Neuronal stem cell (in vitro differentiated cells): ENCODE results near the gene ZNF780B.

Experiments
- DNase-seq: peaks from one replicate; pipeline ENCODE4 v3.0.0-alpha.2; 2013; ENCODE audit warnings: low spot score
- H2AFZ ChIP-seq: one replicate; pipeline ENCODE4 v1.6.1; 2013; ENCODE audit warnings: mild to moderate bottlenecking, low read length, inconsistent platforms
- H2AK5ac ChIP-seq: 2 replicates; pipeline ENCODE4 v1.6.1; 2013; ENCODE audit warnings: low read depth, mild to moderate bottlenecking, inconsistent platforms, low read length, moderate library complexity, mixed read lengths
- H2BK120ac ChIP-seq: 2 replicates; pipeline ENCODE4 v1.6.1; 2013; ENCODE audit warnings: low read depth, mild to moderate bottlenecking, inconsistent platforms, low read length, moderate library complexity, mixed read lengths
- H2BK12ac ChIP-seq: one replicate; pipeline ENCODE4 v1.6.1; 2013; ENCODE audit warnings: low read length, inconsistent platforms
- H2BK15ac ChIP-seq: 2 replicates; pipeline ENCODE4 v1.6.1; 2013; ENCODE audit warnings: mild to moderate bottlenecking, low read length, inconsistent platforms, mixed read lengths
- H2BK5ac ChIP-seq: one replicate; pipeline ENCODE4 v1.6.1; 2013; ENCODE audit warnings: inconsistent platforms, mild to moderate bottlenecking, low read length, moderate library complexity
- H3K14ac ChIP-seq: one replicate; pipeline ENCODE4 v1.6.1; 2013; ENCODE audit warnings: low read length, inconsistent platforms
- H3K18ac ChIP-seq: 2 replicates; pipeline ENCODE4 v1.6.1; 2013; ENCODE audit warnings: low read length, inconsistent platforms
- H3K23ac ChIP-seq: 2 replicates; pipeline ENCODE4 v1.6.1; 2013; ENCODE audit warnings: low read depth, mild to moderate bottlenecking, mixed read lengths, low read length, inconsistent platforms; ENCODE audit not compliant: poor library complexity
- H3K27ac ChIP-seq: replicated peaks from 3 replicates; pipeline ENCODE4 v1.5.1; 2013; ENCODE audit warnings: low read length, inconsistent platforms
- H3K27me3 ChIP-seq, 3 experiments: 2 replicates each; pipeline ENCODE4 v1.6.1; 2013; ENCODE audit warnings: low read length in 3 of 3, mild to moderate bottlenecking in 2 of 3, inconsistent platforms in 1 of 3, low read depth in 1 of 3, mixed read lengths in 1 of 3, moderate library complexity in 1 of 3; ENCODE audit not compliant: control insufficient read depth in 3 of 3, insufficient read depth in 3 of 3
- H3K36me3 ChIP-seq, 2 donors: replicated peaks in 1 of 2; 2 replicates each; pipeline ENCODE4 v1.6.1; 2013; ENCODE audit warnings: low read length in 2 of 2; ENCODE audit not compliant: control insufficient read depth in 2 of 2, insufficient read depth in 2 of 2
- H3K4ac ChIP-seq: 2 replicates; pipeline ENCODE4 v1.6.1; 2013; ENCODE audit warnings: inconsistent platforms, mild to moderate bottlenecking, low read length, moderate library complexity
- H3K4me1 ChIP-seq, 2 donors: 1 replicate in 1 of 2; 2 replicates in 1 of 2; pipeline ENCODE4 v1.6.1; 2013; ENCODE audit warnings: low read length in 2 of 2, low read depth in 1 of 2; ENCODE audit not compliant: control insufficient read depth in 2 of 2, insufficient read depth in 1 of 2
- H3K4me2 ChIP-seq: one replicate; pipeline ENCODE4 v1.6.1; 2013; ENCODE audit warnings: mild to moderate bottlenecking, low read length, inconsistent platforms; ENCODE audit not compliant: insufficient read depth, poor library complexity, severe bottlenecking
- H3K4me3 ChIP-seq, 2 donors: 2 replicates each; pipeline ENCODE4 v1.5.1; 2013; ENCODE audit warnings: low read length in 2 of 2, mild to moderate bottlenecking in 2 of 2, inconsistent platforms in 1 of 2, moderate library complexity in 1 of 2
- H3K79me1 ChIP-seq: one replicate; pipeline ENCODE4 v1.6.1; 2013; ENCODE audit warnings: low read depth, mild to moderate bottlenecking, inconsistent platforms, low read length, moderate library complexity
- H3K9ac ChIP-seq: one replicate; pipeline ENCODE4 v1.6.1; 2013; ENCODE audit warnings: mild to moderate bottlenecking, low read depth, low read length, inconsistent platforms; ENCODE audit not compliant: poor library complexity
- H3K9me3 ChIP-seq, 2 donors: replicated peaks in 1 of 2; 2 replicates each; pipeline versions ENCODE3 to v1.6.1; 2013; ENCODE audit warnings: low read length in 2 of 2, mild to moderate bottlenecking in 2 of 2, inconsistent platforms in 1 of 2, low read depth in 1 of 2, mixed read lengths in 1 of 2, moderate library complexity in 1 of 2; ENCODE audit not compliant: control insufficient read depth in 2 of 2, insufficient read depth in 1 of 2
- H4K8ac ChIP-seq: one replicate; pipeline ENCODE4 v1.6.1; 2013; ENCODE audit warnings: low read depth, mild to moderate bottlenecking, inconsistent platforms, low read length, moderate library complexity
- H4K91ac ChIP-seq: one replicate; pipeline ENCODE4 v1.6.1; 2013; ENCODE audit warnings: low read length, low read depth, mild to moderate bottlenecking, inconsistent platforms; ENCODE audit not compliant: poor library complexity
- WGBS, 2 donors: extraction: QIAGEN DNeasy Blood & Tissue Kit; methylation state at CpG; one replicate each; pipeline ENCODE4 v1.1.7; 2013; ENCODE audit warnings: missing lambda C conversion rate in 2 of 2, mixed read lengths in 1 of 2; ENCODE audit not compliant: insufficient read length in 2 of 2, insufficient replicate concordance in 1 of 2; ENCODE audit errors: extremely low coverage in 2 of 2; 5-methylcytosine and 5-hydroxymethylcytosine counted together

The ZNF780B gene

GRCh38 chr19:40080289-40080688 is 24.3 kb upstream of the ZNF780B start:
- no peak overlapping the region for H2BK5ac ChIP-seq
- no CpG with 5 or more reads among the region's 1 CpG for WGBS, 2 donors
- H3K79me1 ChIP-seq: no peaks in the 10 kb centered on the region
- no peak overlapping the region for H3K14ac ChIP-seq
- H3K23ac ChIP-seq: no peak overlapping the region
- no peak for DNase-seq
- peaks cover 9 to 49% of the 10 kb centered on the region in 2 donors for H3K9me3 ChIP-seq
- H3K27me3 ChIP-seq: no peaks in the 10 kb centered on the region
- no peak overlapping the region for H3K9ac ChIP-seq
- no peak overlapping the region for H2BK15ac ChIP-seq
- no peak overlapping the region for H3K27ac ChIP-seq
- no peak overlapping the region for H3K4ac ChIP-seq
- H3K4me1 ChIP-seq: no peaks in the 10 kb centered on the region
- no peak overlapping the region for H2AK5ac ChIP-seq
- H2BK120ac ChIP-seq: no peak overlapping the region
- H2BK12ac ChIP-seq: no peak overlapping the region
- H4K91ac ChIP-seq: no peak overlapping the region
- no peak overlapping the region for H4K8ac ChIP-seq
- H2AFZ ChIP-seq: no peak overlapping the region
- no peak overlapping the region for H3K4me2 ChIP-seq
- no peak overlapping the region for H3K18ac ChIP-seq
- H3K36me3 ChIP-seq: peaks cover 24 to 95% of the 10 kb centered on the region in 2 donors
- no peak overlapping the region for H3K4me3 ChIP-seq

DNA sequence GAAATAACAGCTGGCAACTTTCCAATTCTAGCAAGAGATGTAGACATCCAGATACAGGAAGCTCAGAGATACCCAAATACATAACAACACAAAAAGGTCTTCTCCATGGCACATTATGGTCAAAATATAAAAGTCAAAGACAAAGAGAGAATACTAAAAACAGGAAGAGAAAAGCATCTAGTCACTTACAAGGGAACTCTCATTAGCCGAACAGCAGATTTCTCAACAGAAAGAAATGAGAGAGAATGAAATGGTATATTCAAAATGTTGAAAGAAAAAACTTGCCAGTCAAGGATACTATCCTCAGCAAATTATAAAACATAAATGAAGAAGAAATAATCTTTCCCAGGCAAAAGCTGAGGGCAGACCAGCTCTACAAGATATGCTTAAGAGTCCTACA is 22.3 kb upstream of the ZNF780B start:
- Histone ChIP-seq H3K9ac (no peak overlapping the region), H2BK120ac (no peak overlapping the region), H3K4me1 (no peaks in the 10 kb centered on the region), H2BK5ac (no peak overlapping the region), H3K23ac (no peak overlapping the region), H4K91ac (no peak overlapping the region), H2AK5ac (no peak overlapping the region), H3K36me3 (peaks cover 32 to 99% of the 10 kb centered on the region in 2 donors), H3K4me2 (no peak overlapping the region), H3K27ac (no peak overlapping the region), H3K18ac (no peak overlapping the region), H2AFZ (no peak overlapping the region), H3K27me3 (no peaks in the 10 kb centered on the region), H3K14ac (no peak overlapping the region), H2BK12ac (no peak overlapping the region), H3K9me3 (peaks cover 16 to 66% of the 10 kb centered on the region in 2 donors), H3K4me3 (no peak overlapping the region), H4K8ac (no peak overlapping the region), H2BK15ac (no peak overlapping the region), H3K79me1 (no peaks in the 10 kb centered on the region), H3K4ac (no peak overlapping the region)
- no CpG with 5 or more reads among the region's 1 CpG for WGBS, 2 donors
- DNase-seq: no peak

DNA sequence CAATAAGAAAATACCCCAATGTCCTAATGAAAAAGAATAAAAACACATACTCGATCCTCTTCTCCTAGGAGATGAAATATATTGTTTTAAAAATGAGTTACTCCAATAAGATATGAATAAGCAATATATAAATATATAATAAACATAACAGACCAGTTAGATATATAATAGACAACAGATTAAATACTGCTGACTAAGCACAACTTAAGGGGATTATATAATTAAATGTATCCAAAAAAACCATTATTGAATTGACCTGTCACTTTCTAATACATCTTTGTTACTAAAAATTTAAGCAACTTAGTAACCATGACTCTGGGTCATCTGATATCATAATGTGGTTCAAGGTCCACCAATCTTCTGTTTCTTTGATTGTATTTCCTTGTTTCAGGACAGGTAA is 14.0 kb upstream of the ZNF780B start:
- Histone ChIP-seq H3K18ac (no peak overlapping the region), H4K91ac (no peak overlapping the region), H2BK15ac (no peak overlapping the region), H3K9ac (no peak overlapping the region), H3K4ac (no peak overlapping the region), H3K14ac (no peak overlapping the region), H2BK120ac (no peak overlapping the region), H3K79me1 (no peaks in the 10 kb centered on the region), H3K4me1 (no peaks in the 10 kb centered on the region), H3K27me3 (no peaks in the 10 kb centered on the region), H4K8ac (no peak overlapping the region), H3K27ac (no peak overlapping the region), H2BK5ac (no peak overlapping the region), H2BK12ac (no peak overlapping the region), H2AK5ac (no peak overlapping the region), H3K9me3 (peaks cover 14 to 22% of the 10 kb centered on the region in 2 donors), H3K23ac (no peak overlapping the region), H3K4me3 (no peak overlapping the region), H3K4me2 (no peak overlapping the region), H3K36me3 (peaks cover 7 to 24% of the 10 kb centered on the region in 2 donors), H2AFZ (no peak overlapping the region)
- WGBS, 2 donors: no CpG with 5 or more reads among the region's 1 CpG
- DNase-seq: no peak

DNA sequence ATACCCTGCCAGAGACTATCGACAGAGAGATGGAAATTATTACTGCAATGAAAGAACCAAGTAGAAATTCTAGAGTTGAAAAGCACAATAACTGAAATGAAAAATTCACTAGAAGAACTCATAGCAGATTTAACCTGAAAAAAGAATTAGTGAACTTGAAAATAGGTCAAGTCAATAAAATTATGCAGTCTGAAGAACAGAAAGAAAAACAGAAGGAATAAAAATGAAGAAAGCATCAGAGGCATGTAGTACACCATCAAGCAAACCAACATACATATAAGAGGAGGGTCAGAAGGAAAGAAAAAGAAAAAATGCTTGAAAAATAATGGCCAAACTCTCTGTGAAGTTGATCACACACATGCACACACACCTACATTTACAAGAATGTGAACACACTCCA is 3.6 kb upstream of the ZNF780B start:
- Histone ChIP-seq H3K79me1 (peaks cover 2% of the 10 kb centered on the region), H3K36me3 (no peaks in the 10 kb centered on the region), H3K9me3 (peaks cover 0 to 39% of the 10 kb centered on the region in 2 donors), H3K4ac (no peak overlapping the region), H2BK120ac (no peak overlapping the region), H3K4me3 (no peak overlapping the region), H3K14ac (no peak overlapping the region), H2BK5ac (no peak overlapping the region), H2AFZ (no peak overlapping the region), H2BK15ac (no peak overlapping the region), H4K91ac (no peak overlapping the region), H3K27ac (no peak overlapping the region), H3K18ac (no peak overlapping the region), H3K9ac (no peak overlapping the region), H3K4me2 (no peak overlapping the region), H3K27me3 (no peaks in the 10 kb centered on the region), H2BK12ac (no peak overlapping the region), H3K4me1 (peaks cover 0 to 3% of the 10 kb centered on the region in 2 donors), H3K23ac (no peak overlapping the region), H2AK5ac (no peak overlapping the region), H4K8ac (no peak overlapping the region)
- no peak for DNase-seq
- no CpG with 5 or more reads among the region's 1 CpG for WGBS, 2 donors
